H1 (cell line): ENCODE measurements around the gene SEC31A. TPM values are rescaled to one million over a fixed set of nuclear protein-coding genes. Genes with fewer than 3 reads are reported as not detected.

Experiments used
- CBX8 ChIP-seq: fragments of 300-800, 300-1000 bp; sonication (generic); IDR thresholded peaks from 2 replicates; pipeline ENCODE4 v1.7.1; 2016; ENCODE audit warnings: low read depth, low read length, borderline replicate concordance
- EZH2 ChIP-seq: fragments of 200-600 bp; sonication (generic); IDR thresholded peaks from 2 replicates; pipeline ENCODE4 v1.7.1; 2012; ENCODE audit warnings: low read depth, mild to moderate bottlenecking, moderate library complexity, low read length, inconsistent platforms; ENCODE audit not compliant: severe bottlenecking
- RBBP5 ChIP-seq: IDR thresholded peaks from 2 replicates; pipeline ENCODE4 v1.7.1; 2012; ENCODE audit warnings: low read depth, mild to moderate bottlenecking, inconsistent platforms, low read length, moderate library complexity, borderline replicate concordance
- polyA plus RNA-seq, 7 experiments: library from polyadenylated mRNA; depleted of rRNA in 3 of 7; stranded (reverse) in 5 of 7; unstranded in 2 of 7; fragments of >200 nt in 5 of 7; fragments of 200-250 nt in 2 of 7; gene quantifications; 1 replicate in 5 of 7; 2 replicates in 1 of 7; 4 replicates in 1 of 7; pipeline versions ENCODE4 v1.2.1 to v1.2.3, GENCODE V29; 2011 to 2013; ENCODE audit warnings: missing spikeins in 2 of 7, mixed read lengths in 2 of 7
- total RNA-seq: library from RNA; stranded (reverse); fragmentation: NEBNext Ultra II Directional; extraction: Animal tissue kit (Norgen Biotek cat#: 25700); gene quantifications from 2 replicates; pipeline ENCODE4 v1.2.1, GENCODE V29; 2021
- TF ChIP-seq, protein P1 (sequence below): IDR thresholded peaks from 2 replicates; pipeline ENCODE4 v1.6.1; 2012; ENCODE audit warnings: low read length, inconsistent platforms

SEC31A gene
- total and polyA plus RNA-seq, 2 of the 8 experiments (the other 6 are each of a cell fraction or from before 2014, with no cell fraction given), result 112 to 125 TPM

DNA sequence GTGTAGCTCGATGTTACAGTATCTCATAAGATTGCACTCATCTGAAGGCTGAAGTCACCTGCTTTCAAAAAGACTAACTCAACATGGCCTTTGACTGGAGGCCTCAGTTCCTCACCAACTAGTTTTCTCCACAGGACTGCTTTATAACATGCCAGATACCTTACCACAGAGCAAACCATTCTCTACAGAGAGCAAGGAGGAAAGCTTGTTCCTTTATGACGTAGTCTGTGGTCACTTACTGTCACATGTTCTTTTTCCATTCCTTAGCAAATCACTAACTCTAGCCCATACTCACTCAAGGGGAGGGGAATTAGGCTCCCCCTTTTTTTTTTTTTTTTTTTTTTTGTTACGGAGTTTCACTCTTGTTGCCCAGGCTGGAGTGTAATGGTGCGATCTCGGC lies 12.8 kb upstream of the SEC31A start (continued):
- TF ChIP-seq, protein P1, sequence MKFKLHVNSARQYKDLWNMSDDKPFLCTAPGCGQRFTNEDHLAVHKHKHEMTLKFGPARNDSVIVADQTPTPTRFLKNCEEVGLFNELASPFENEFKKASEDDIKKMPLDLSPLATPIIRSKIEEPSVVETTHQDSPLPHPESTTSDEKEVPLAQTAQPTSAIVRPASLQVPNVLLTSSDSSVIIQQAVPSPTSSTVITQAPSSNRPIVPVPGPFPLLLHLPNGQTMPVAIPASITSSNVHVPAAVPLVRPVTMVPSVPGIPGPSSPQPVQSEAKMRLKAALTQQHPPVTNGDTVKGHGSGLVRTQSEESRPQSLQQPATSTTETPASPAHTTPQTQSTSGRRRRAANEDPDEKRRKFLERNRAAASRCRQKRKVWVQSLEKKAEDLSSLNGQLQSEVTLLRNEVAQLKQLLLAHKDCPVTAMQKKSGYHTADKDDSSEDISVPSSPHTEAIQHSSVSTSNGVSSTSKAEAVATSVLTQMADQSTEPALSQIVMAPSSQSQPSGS, result no peak
- TF ChIP-seq EZH2 (no peak), RBBP5 (no peak), CBX8 (no peak)
